Measurements from ENCODE around the gene CCR5AS.

CCR5AS gene

DNA sequence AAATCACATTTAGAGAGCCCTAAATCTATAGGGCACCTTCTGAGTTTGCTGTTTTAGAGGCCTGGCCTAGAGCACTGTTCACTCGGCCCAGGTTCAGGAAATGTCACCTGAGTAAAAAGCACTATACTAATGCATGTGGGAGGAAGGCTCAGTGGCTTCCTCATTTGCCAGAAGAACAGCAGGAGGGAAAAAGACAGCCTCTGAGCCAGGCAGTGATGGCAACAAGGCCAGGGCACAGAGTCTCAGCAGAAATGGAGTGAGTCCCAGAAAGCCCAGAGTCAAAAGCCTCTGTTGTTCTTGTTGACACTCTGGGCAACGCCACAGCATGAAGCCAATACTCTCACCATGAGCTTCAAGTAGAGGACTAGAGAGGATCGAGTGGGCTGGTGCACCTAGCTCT lies 32.0 kb upstream of the CCR5AS start:
- no peak overlapping the region for H3K27ac ChIP-seq (ENCODE audit: low read depth)
- H3K4me1 ChIP-seq (ENCODE audit: insufficient read depth): peaks cover 8% of the 10 kb centered on the region; the same call in 1 of the 2 replicates
- H3K27ac Mint-ChIP-seq: no peak overlapping the region
- H3K9me3 Mint-ChIP-seq: no peaks in the 10 kb centered on the region
- TF ChIP-seq EZH2phosphoT487 (IDR thresholded peaks at IDR 0.05; ENCODE audit: unreplicated experiment) (no peak), CREB1 (CRISPR knock-in tag; IDR thresholded peaks at IDR 0.05; ENCODE audit: low read depth) (no peak), JUNB (IDR thresholded peaks at IDR 0.05; ENCODE audit: unreplicated experiment) (no peak), POLR2AphosphoS5 (IDR thresholded peaks at IDR 0.05; ENCODE audit: low read depth) (no peak), ZNF114 (CRISPR knock-in tag; IDR thresholded peaks at IDR 0.05) (no peak), STAT1 (IDR thresholded peaks at IDR 0.05; ENCODE audit: unreplicated experiment) (no peak), ZNF331 (CRISPR knock-in tag; IDR thresholded peaks at IDR 0.05; ENCODE audit: low read depth) (no peak), EZH2 (IDR thresholded peaks at IDR 0.05; ENCODE audit: low read depth, unreplicated experiment) (no peak), NANOG (IDR thresholded peaks at IDR 0.05; ENCODE audit: borderline replicate concordance) (no peak)
- TF ChIP-seq, protein P1, sequence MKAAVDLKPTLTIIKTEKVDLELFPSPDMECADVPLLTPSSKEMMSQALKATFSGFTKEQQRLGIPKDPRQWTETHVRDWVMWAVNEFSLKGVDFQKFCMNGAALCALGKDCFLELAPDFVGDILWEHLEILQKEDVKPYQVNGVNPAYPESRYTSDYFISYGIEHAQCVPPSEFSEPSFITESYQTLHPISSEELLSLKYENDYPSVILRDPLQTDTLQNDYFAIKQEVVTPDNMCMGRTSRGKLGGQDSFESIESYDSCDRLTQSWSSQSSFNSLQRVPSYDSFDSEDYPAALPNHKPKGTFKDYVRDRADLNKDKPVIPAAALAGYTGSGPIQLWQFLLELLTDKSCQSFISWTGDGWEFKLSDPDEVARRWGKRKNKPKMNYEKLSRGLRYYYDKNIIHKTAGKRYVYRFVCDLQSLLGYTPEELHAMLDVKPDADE (IDR thresholded peaks at IDR 0.05): no peak
- TF ChIP-seq, protein P2, sequence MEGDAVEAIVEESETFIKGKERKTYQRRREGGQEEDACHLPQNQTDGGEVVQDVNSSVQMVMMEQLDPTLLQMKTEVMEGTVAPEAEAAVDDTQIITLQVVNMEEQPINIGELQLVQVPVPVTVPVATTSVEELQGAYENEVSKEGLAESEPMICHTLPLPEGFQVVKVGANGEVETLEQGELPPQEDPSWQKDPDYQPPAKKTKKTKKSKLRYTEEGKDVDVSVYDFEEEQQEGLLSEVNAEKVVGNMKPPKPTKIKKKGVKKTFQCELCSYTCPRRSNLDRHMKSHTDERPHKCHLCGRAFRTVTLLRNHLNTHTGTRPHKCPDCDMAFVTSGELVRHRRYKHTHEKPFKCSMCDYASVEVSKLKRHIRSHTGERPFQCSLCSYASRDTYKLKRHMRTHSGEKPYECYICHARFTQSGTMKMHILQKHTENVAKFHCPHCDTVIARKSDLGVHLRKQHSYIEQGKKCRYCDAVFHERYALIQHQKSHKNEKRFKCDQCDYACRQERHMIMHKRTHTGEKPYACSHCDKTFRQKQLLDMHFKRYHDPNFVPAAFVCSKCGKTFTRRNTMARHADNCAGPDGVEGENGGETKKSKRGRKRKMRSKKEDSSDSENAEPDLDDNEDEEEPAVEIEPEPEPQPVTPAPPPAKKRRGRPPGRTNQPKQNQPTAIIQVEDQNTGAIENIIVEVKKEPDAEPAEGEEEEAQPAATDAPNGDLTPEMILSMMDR (conservative IDR thresholded peaks at IDR 0.05; ENCODE audit: low read depth in 2 of 2): no peak
- TF ChIP-seq, protein P3, sequence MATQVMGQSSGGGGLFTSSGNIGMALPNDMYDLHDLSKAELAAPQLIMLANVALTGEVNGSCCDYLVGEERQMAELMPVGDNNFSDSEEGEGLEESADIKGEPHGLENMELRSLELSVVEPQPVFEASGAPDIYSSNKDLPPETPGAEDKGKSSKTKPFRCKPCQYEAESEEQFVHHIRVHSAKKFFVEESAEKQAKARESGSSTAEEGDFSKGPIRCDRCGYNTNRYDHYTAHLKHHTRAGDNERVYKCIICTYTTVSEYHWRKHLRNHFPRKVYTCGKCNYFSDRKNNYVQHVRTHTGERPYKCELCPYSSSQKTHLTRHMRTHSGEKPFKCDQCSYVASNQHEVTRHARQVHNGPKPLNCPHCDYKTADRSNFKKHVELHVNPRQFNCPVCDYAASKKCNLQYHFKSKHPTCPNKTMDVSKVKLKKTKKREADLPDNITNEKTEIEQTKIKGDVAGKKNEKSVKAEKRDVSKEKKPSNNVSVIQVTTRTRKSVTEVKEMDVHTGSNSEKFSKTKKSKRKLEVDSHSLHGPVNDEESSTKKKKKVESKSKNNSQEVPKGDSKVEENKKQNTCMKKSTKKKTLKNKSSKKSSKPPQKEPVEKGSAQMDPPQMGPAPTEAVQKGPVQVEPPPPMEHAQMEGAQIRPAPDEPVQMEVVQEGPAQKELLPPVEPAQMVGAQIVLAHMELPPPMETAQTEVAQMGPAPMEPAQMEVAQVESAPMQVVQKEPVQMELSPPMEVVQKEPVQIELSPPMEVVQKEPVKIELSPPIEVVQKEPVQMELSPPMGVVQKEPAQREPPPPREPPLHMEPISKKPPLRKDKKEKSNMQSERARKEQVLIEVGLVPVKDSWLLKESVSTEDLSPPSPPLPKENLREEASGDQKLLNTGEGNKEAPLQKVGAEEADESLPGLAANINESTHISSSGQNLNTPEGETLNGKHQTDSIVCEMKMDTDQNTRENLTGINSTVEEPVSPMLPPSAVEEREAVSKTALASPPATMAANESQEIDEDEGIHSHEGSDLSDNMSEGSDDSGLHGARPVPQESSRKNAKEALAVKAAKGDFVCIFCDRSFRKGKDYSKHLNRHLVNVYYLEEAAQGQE (IDR thresholded peaks at IDR 0.05; ENCODE audit: unreplicated experiment): no peak
- TF ChIP-seq, protein P4, sequence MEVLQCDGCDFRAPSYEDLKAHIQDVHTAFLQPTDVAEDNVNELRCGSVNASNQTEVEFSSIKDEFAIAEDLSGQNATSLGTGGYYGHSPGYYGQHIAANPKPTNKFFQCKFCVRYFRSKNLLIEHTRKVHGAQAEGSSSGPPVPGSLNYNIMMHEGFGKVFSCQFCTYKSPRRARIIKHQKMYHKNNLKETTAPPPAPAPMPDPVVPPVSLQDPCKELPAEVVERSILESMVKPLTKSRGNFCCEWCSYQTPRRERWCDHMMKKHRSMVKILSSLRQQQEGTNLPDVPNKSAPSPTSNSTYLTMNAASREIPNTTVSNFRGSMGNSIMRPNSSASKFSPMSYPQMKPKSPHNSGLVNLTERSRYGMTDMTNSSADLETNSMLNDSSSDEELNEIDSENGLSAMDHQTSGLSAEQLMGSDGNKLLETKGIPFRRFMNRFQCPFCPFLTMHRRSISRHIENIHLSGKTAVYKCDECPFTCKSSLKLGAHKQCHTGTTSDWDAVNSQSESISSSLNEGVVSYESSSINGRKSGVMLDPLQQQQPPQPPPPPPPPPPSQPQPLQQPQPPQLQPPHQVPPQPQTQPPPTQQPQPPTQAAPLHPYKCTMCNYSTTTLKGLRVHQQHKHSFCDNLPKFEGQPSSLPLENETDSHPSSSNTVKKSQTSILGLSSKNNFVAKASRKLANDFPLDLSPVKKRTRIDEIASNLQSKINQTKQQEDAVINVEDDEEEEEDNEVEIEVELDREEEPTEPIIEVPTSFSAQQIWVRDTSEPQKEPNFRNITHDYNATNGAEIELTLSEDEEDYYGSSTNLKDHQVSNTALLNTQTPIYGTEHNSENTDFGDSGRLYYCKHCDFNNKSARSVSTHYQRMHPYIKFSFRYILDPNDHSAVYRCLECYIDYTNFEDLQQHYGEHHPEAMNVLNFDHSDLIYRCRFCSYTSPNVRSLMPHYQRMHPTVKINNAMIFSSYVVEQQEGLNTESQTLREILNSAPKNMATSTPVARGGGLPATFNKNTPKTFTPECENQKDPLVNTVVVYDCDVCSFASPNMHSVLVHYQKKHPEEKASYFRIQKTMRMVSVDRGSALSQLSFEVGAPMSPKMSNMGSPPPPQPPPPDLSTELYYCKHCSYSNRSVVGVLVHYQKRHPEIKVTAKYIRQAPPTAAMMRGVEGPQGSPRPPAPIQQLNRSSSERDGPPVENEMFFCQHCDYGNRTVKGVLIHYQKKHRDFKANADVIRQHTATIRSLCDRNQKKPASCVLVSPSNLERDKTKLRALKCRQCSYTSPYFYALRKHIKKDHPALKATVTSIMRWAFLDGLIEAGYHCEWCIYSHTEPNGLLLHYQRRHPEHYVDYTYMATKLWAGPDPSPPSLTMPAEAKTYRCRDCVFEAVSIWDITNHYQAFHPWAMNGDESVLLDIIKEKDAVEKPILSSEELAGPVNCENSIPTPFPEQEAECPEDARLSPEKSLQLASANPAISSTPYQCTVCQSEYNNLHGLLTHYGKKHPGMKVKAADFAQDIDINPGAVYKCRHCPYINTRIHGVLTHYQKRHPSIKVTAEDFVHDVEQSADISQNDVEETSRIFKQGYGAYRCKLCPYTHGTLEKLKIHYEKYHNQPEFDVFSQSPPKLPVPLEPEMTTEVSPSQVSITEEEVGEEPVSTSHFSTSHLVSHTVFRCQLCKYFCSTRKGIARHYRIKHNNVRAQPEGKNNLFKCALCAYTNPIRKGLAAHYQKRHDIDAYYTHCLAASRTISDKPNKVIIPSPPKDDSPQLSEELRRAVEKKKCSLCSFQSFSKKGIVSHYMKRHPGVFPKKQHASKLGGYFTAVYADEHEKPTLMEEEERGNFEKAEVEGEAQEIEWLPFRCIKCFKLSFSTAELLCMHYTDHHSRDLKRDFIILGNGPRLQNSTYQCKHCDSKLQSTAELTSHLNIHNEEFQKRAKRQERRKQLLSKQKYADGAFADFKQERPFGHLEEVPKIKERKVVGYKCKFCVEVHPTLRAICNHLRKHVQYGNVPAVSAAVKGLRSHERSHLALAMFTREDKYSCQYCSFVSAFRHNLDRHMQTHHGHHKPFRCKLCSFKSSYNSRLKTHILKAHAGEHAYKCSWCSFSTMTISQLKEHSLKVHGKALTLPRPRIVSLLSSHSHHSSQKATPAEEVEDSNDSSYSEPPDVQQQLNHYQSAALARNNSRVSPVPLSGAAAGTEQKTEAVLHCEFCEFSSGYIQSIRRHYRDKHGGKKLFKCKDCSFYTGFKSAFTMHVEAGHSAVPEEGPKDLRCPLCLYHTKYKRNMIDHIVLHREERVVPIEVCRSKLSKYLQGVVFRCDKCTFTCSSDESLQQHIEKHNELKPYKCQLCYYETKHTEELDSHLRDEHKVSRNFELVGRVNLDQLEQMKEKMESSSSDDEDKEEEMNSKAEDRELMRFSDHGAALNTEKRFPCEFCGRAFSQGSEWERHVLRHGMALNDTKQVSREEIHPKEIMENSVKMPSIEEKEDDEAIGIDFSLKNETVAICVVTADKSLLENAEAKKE (CRISPR knock-in tag; IDR thresholded peaks at IDR 0.05): no peak
- H3K4me1 Mint-ChIP-seq: peaks cover 10% of the 10 kb centered on the region
- H3K4me2 ChIP-seq: no peak overlapping the region
- peaks cover 4% of the 10 kb centered on the region; the same call in 1 of the 2 replicates for H3K9me2 ChIP-seq (ENCODE audit: insufficient read depth)
- DNase-seq (ENCODE audit: low spot score): no peak
- H4K20me1 ChIP-seq (replicated peaks; ENCODE audit: insufficient read depth): no peaks in the 10 kb centered on the region
- no peak overlapping the region for H3K4me3 Mint-ChIP-seq
- no peaks in the 10 kb centered on the region for H3K27me3 ChIP-seq (ENCODE audit: insufficient read depth)
- no peaks in the 10 kb centered on the region for H3K79me2 ChIP-seq (replicated peaks; ENCODE audit: insufficient read depth)
- H3F3A ChIP-seq (replicated peaks; ENCODE audit: low read depth): no peaks in the 10 kb centered on the region
- no peaks in the 10 kb centered on the region for H3K36me3 Mint-ChIP-seq (ENCODE audit: low read depth)
- no peaks in the 10 kb centered on the region for H3K27me3 Mint-ChIP-seq (ENCODE audit: insufficient read depth, low read depth, poor library complexity)
- no peaks in the 10 kb centered on the region for H3K36me3 ChIP-seq (ENCODE audit: insufficient read depth)
- ATAC-seq: no peak
- no peak overlapping the region for H3K4me3 ChIP-seq
- H2AFZ ChIP-seq: no peak overlapping the region

Measured in GM23338 (cell line).